Omental fat pad (tissue), 4 donors: Measurements from ENCODE around the gene ATG16L1. TPM values are rescaled to one million over a fixed set of nuclear protein-coding genes. Genes with fewer than 3 reads are reported as not detected.

Source experiments
- ATAC-seq: fragments of 150-250 bp; one replicate; pipeline ENCODE4 v1.9.1; 2016; ENCODE audit warnings: mild to moderate bottlenecking, moderate library complexity; ENCODE audit not compliant: low FRiP score
- DNase-seq: peaks from one replicate; pipeline ENCODE4 v3.0.0-alpha.2; 2019; ENCODE audit warnings: low spot score
- total RNA-seq, 4 donors: library from RNA; depleted of rRNA; stranded (reverse); fragments of >200 nt; gene quantifications; one replicate each; pipeline ENCODE4 v1.1.0, GENCODE V29; 2016
- TF ChIP-seq, protein P1 (sequence below), 3 donors: fragments of 450-650 bp; IDR thresholded peaks; one replicate each; pipeline ENCODE4 v1.5.1; 2016 to 2017; ENCODE audit warnings: antibody characterized with exemption in 3 of 3, mild to moderate bottlenecking in 3 of 3, moderate library complexity in 2 of 3

The ATG16L1 gene
- total RNA-seq: 10 to 100 TPM; 20.6 to 55.2 (median 27.6) TPM

DNA sequence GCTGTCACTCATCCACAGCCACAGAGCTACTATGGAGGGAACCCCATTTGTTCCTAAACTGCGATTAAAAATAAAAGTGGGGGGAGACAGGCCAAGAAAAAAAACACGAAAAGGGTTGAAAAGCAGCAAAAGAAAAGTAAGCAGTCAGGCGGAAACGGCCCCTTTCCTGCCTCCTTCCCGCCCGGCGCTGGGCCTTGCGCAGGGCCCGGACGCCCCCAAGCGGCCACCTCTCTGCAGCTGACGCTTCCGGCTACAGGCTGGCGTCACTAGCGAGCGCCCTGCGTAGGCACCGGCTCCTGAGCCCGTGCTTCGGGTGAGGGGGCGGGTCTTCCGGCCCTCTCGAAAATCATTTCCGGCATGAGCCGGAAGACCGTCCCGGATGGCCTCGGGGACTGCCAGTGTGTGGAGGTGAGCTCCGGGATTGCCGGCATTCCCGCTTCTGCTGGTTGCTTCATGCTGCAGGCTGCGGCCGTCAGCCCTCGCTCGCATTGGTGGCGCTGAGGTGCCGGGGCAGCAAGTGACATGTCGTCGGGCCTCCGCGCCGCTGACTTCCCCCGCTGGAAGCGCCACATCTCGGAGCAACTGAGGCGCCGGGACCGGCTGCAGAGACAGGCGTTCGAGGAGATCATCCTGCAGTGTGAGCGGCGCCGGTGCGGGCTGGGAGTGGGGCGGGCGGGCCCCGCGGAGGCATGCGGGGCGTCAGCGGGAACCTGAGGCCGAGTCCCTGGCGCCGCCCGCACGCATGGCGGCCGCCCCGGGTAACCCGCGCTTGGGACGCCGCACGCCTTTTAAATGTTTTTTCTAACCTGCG is at the start of gene ATG16L1:
Gene ATG16L1, plus strand, starts transcription at position 368 of the 811 bp plus-strand sequence. Its CDS starts 155 bp downstream, at position 523.
- TF ChIP-seq, protein P1, sequence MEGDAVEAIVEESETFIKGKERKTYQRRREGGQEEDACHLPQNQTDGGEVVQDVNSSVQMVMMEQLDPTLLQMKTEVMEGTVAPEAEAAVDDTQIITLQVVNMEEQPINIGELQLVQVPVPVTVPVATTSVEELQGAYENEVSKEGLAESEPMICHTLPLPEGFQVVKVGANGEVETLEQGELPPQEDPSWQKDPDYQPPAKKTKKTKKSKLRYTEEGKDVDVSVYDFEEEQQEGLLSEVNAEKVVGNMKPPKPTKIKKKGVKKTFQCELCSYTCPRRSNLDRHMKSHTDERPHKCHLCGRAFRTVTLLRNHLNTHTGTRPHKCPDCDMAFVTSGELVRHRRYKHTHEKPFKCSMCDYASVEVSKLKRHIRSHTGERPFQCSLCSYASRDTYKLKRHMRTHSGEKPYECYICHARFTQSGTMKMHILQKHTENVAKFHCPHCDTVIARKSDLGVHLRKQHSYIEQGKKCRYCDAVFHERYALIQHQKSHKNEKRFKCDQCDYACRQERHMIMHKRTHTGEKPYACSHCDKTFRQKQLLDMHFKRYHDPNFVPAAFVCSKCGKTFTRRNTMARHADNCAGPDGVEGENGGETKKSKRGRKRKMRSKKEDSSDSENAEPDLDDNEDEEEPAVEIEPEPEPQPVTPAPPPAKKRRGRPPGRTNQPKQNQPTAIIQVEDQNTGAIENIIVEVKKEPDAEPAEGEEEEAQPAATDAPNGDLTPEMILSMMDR (IDR thresholded peaks at IDR 0.05): peak in 2 of 3 donors; percentile 65 to 90
- ATAC-seq (peak; percentile 98), DNase-seq (peak; percentile 71)

DNA sequence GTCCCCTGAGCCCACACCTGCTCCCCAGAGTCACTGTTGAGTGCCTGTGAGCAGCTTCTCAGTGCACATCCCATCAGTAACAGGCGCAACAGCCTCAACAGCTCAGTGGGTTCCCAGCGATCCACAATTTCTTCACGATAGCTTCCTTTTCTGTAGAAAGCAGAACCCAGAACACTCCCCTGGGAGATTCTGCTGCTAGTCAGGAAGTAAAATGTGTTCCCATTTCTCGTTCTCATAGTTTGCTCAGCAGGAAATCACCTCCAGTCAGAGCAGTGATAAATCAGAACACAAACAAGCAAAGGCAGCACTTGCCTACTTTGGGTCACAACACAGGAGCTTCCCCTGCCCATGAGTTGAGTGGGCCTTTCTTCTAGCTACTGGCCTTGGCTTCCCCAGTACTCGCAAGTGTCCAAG is 48.9 kb upstream of the ATG16L1 start:
- no peak for DNase-seq
- TF ChIP-seq, protein P1 (IDR thresholded peaks at IDR 0.05): no peak
- ATAC-seq: no peak

DNA sequence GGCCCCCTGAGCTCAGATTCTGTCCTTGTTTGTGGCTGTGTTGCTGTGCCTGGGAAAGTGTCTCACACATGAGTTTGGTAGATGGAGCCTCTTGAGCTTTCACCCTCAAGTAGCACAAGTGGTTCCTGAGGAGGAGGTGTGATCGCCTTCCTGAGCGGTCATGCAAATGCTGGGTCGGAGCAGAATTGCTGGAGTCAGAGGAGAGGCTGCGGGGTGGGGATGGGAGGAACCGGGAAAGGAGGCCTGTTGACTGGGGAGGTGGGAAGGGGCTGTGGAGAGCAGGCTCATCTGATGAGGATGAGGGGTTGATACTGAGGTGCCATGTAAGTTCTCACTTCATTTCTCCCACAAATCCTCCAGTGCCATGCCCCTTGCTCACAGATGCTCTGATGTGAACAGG is 48.4 kb upstream of the ATG16L1 start:
- ATAC-seq (no peak), DNase-seq (no peak)
- TF ChIP-seq, protein P1 (IDR thresholded peaks at IDR 0.05): no peak

DNA sequence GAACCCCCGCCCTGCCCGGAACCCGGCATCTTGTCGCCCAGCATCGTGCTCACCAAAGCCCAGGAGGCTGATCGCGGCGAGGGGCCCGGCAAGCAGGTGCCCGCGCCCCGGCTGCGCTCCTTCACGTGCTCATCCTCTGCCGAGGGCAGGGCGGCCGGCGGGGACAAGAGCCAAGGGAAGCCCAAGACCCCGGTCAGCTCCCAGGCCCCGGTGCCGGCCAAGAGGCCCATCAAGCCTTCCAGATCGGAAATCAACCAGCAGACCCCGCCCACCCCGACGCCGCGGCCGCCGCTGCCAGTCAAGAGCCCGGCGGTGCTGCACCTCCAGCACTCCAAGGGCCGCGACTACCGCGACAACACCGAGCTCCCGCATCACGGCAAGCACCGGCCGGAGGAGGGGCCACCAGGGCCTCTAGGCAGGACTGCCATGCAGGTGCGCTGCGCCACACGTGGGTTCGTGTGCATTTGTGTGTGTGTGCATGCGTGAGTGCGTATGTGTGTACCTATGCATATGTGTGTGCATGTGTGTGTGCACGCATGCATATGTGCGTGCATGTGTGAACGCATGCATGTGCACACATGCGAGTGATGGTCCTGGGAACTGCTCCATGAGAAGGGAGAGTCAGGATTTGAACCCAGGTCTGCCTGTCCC is 47.1 kb upstream of the ATG16L1 start:
- DNase-seq (no peak), ATAC-seq (no peak)
- TF ChIP-seq, protein P1 (IDR thresholded peaks at IDR 0.05): no peak

DNA sequence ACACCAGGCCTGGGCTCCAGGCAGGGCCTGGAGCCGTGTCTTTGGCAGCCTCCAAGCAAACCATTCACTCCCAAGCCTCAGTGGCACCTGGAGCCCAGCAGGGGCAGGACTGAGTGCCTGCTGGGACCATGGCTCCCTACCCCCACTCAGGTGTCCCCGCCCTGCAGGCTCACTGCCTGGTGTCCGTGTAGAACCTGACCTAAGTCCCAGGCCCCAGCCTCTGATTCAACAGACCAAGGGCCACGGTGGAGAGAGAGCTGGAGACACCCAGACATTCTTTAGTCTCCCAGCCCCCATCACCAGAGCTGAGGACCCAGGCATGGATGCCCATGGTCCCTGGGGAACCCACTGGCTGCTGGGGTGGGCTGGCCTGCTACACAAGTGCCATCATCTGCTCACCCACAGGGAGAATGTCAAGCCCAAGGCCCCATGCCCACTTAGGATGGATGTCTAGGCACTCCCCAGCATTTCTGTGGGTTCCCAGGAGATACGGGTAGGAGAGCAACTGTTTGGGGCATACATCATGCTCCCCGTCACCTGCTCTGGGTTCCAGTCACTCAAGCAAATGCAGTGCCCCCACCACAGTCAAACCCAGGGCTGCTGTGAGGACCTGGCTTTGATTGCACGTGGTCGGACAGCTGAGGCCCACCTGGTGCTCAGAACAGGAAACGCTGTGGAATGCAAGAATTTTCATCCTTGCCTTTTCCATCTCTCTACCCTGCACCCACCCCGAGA is 42.9 kb upstream of the ATG16L1 start:
- ATAC-seq: no peak
- DNase-seq: no peak
- TF ChIP-seq, protein P1 (IDR thresholded peaks at IDR 0.05): no peak

DNA sequence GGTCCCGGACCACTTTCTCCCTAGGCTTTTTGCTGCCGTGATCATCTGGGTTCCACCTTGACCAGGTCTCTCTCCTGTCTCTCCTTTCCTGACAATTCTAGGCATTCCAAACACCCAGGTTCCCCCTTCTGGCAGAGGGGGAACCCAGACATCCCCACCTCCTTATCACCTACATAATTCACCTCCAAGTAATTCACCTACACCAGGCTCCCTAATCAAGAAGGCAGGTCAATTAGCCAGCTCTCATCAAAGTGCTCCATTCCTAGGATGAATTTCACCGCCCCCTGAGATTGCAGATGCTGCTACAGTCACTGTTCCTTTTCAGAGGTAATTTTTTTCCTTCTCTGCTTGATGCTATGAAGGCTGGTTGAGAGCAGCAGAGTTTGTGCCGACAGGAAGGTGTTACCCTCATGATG is 42.3 kb upstream of the ATG16L1 start:
- ATAC-seq (no peak), DNase-seq (no peak)
- TF ChIP-seq, protein P1 (IDR thresholded peaks at IDR 0.05): no peak
